Epithelial cell of esophagus (primary cell): ENCODE results near the gene CTNNBIP1.

Experiments used
- DNase-seq: peaks from one replicate; pipeline ENCODE4 v3.0.0; 2010; ENCODE audit warnings: low read depth
- H3K4me3 ChIP-seq: 2 replicates; pipeline ENCODE4 v1.5.1; 2011; ENCODE audit warnings: mild to moderate bottlenecking, low read length, control low read depth
- CTCF ChIP-seq: IDR thresholded peaks from 2 replicates; pipeline ENCODE4 v1.5.1; 2011; ENCODE audit warnings: low read depth, mild to moderate bottlenecking, low read length, control low read depth, inconsistent platforms; ENCODE audit not compliant: insufficient read depth; ENCODE audit errors: missing control alignments

Gene CTNNBIP1

DNA sequence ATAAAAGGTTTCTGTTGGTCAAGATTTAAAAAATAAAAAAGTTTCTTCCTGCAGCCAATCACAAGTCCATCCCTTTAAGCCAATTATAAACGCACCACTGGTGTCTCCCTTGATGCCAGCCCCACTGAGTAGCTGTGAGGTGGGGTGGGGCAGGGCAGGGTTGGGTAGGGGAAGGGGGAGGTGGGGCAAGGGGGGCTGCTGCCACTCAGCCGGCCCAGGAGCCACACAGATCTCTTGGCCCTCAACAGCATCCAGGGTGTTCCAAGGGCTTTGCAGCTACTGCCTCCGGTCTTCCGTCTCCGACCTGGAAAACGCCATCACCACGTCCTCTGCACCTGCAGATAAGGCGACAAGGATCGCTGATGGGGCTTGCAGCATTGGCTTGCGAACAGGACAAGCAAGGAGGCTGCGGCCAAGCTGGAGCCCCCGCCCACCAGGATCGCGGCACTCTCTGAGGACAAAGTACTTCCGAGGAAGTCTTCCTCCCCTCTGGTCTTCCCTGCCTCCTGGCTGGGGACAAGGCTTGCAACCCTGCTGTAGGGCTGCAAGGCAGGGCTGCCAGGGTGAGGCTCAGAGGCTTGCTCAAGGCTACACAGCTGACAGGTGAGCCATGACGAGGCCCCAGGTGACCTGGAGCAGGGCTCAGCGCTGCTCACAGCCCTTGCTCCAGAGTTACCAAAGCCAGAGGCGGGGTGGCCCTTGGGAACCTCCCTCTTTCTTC, 59.5 kb downstream of the CTNNBIP1 start:
- DNase-seq = no peak
- no peak overlapping the region for H3K4me3 ChIP-seq
- no peak for TF ChIP-seq CTCF

DNA sequence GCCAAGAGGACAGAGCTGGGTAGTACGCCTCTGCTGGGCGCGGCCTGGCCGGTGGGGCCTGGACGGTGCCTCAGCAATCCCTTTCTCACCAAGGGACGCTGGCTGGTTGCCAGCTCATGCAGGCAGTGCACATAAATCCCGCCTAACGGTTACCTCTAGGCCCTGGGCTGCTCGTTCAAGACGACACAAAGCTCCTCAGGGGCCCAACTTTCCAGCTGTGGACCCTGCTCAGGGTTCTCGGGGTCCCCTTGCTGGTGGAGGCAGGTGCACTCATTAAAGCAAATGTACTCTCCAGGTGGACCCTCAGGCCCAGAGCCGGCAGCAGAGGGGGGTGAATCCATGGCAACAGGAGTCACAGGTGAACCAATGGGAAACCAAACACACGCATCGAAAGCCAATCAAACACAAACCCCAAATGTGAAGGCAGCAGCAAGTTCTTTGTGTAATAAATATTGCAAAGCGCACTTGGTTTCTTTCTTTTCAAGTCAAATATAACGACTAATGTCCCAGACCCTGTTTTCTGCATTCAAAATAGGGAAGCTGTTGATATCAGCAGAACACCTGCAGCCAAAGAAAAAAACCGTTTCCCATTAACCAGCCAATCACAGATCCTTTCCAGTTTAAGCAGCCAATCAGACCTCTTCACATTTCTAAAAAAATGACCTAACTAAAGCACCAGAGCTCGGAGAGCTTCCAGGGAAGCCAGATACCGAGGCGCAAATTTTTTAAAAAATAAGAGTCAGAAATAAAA, 60.2 kb downstream of the CTNNBIP1 start:
- no peak for DNase-seq
- TF ChIP-seq CTCF = no peak
- no peak overlapping the region for H3K4me3 ChIP-seq

DNA sequence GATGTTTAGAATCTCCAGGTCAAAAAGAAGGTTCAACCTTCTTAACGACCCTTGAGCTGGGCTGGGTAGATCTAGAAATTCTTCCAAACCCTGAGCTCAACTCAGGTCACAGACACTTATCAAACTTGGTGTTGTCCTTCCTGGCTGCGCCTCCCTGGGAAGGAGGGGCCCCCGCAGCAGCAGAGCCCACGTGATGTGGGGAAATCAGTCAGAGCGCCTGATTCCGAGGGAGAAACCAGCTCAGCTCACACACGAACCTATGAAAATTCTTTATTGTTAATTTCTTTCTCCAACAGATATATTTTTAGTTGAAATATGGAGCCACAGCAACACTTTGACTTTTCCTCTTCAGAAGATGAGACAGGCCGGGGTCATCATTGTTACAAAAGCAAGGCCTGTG, 62.0 kb downstream of the CTNNBIP1 start:
- no peak for TF ChIP-seq CTCF
- DNase-seq = no peak
- no peak overlapping the region for H3K4me3 ChIP-seq

DNA sequence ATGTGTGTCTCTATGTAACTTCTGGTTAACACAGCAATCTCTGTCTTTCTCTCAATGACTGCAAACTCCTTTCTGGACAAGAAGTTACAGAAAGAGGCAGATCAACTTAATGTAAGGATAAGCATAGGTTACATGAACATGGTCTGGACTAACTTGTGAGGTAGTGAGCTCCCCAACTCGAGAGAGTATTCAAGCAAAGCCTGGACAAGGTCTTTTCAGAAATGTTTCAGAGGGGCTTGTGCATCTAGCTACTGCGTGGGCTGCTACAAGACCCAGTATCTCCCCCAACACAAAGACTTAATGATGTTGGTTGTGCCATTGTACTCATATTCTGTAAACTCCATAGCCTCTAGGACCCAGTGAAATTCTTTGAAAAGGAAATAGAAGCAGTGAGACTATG, 62.8 kb downstream of the CTNNBIP1 start:
- DNase-seq = no peak
- H3K4me3 ChIP-seq = no peak overlapping the region
- TF ChIP-seq CTCF = no peak

DNA sequence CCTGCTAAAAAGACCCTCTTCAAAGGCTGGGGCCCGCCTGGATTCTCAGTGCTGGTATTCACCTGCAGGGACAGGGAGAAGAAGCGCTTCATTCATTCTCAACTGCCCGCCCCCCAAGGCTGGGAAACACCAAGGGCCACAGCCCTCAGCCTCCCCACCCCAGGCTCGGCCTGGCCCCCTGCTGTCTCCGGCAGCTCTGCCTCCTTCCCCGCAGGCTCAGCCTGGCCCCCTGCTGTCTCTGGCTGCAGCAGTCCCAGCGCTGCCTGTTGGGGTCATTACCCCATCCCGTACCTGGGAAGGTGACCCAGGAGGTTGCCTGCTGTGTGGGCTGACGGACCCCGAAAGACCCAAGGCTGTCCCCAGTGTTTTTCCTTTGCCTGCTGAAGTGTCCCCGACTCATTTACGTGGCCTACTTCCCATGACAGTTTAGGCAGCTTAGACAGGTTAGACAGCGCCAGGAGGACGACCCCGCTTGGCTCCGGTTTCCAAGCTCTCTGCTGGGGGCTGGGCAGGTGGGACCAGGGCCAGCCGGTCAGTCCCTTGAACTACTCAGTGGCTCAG, 63.4 kb downstream of the CTNNBIP1 start:
- H3K4me3 ChIP-seq = no peak overlapping the region
- no peak for DNase-seq
- TF ChIP-seq CTCF = no peak

GRCh38 chr1:9845914-9846313, 64.2 kb downstream of the CTNNBIP1 start:
- H3K4me3 ChIP-seq = no peak overlapping the region
- TF ChIP-seq CTCF = no peak
- no peak for DNase-seq

DNA sequence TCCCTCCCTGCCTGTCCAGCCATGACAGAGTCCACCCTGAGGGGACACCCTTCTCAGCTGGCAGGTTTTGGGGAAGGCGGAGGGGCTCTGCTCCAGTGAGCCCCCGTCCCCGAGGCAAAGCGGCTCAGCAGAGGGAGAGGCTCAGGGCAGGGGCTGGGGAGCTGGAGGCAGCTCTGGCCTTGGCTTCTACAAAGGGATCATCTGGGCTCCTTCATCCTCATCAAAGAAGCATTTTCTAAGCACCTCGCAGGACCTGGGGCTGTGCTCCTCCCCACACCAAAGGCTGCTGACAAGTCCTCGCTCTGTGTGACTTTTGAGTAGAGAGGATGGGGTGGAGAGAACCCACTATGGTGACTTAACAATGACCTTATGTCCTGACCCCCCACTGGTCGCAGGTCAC, 65.3 kb downstream of the CTNNBIP1 start:
- no peak overlapping the region for H3K4me3 ChIP-seq
- DNase-seq = no peak
- TF ChIP-seq CTCF = no peak
